GM19238 (cell line): ENCODE measurements around the gene SERPINB7.

ENCODE experiments used
- DNase-seq: peaks from one replicate; pipeline ENCODE4 v3.0.0; 2011; ENCODE audit warnings: low spot score; ENCODE audit not compliant: insufficient read length

The SERPINB7 gene

DNA sequence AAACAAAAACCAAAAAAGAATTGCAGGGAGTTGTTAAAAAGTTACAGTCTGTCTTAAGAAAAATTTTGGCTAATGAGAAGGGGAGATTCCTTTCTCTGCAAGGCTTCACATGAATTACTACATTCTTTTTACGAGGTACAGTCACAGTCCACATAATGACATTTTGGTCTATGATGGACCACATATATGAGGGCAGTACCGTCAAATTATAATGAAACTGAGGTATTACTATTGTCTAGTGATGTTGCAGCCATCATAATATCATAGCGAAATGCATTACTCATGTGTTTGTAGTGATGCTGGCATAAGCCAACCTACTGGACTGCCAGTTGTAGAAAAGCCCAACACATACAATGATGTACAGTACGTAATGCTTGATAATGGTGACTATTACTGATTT is 12.5 kb downstream of the SERPINB7 start:
- no peak for DNase-seq

DNA sequence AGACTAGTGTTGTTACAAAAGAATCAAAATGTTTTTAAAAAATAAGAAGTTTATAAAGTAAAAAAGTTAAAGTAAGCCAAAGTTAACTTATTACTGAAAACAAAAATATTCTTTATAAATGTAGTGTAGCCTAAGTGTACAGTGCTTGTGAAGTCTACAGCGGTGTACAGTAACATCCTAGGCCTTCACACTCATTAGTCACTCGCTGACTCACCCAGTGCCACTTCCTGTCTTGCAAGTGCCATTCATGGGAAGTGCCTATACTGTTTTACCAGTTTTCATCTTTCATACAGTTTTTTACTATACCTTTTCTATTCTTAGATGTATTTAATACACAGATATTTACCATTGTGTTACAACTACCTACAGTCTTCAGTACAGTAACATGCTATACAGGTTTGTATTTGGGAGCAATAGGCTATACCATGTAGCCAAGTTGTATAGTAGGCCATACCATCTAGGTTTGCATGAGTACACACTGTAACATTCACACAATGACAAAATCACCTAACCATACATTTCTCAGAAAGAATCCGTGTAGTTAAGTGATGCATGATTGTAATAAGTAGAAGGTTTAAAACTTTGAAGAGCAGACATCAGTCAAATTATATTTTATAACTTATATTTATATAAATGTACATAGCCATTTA is 13.4 kb downstream of the SERPINB7 start:
- DNase-seq: no peak

DNA sequence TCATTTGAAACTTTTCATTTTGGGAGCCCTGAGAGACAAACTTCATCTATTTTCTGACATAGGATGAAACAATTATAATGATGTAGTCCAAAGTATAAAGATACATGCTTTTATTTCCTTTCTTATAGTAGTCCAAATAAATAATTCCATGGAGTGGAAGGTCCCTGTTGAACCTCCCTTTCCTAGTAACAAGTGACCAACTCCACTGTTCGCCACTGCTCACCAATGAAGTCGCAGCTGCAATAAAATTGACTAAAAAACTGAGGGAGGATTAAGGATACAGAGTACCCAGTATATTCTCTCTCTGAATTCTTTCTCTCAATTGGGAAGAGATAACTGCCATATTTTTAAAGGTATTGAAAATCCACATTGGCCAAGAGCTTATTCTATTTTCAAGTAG is 14.1 kb downstream of the SERPINB7 start:
- no peak for DNase-seq

GRCh38 chr18:63795606-63796005 is 20.4 kb downstream of the SERPINB7 start:
- DNase-seq: no peak

GRCh38 chr18:63799189-63799588 is 24.0 kb downstream of the SERPINB7 start:
- DNase-seq: no peak

DNA sequence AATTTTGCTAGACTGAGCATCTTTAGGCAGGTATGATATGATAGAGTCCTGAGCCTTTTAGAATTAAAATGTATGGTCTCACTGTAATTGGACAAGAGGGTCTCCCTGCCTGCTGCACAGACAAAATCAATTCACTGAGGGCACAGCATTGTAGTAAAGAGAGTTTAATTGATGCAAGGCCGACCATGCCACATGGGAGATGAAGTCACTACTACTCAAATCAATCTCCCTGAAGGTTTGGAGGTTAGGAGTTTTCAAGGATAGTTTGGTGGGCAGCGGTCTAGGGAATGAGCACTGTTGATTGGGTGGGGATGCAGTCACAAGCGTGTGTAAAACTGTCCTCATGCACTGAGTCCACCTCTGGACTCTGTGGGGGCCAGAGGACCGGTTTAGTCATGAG is 26.1 kb downstream of the SERPINB7 start:
- no peak for DNase-seq

GRCh38 chr18:63808125-63808524 is 32.9 kb downstream of the SERPINB7 start:
- DNase-seq: no peak

DNA sequence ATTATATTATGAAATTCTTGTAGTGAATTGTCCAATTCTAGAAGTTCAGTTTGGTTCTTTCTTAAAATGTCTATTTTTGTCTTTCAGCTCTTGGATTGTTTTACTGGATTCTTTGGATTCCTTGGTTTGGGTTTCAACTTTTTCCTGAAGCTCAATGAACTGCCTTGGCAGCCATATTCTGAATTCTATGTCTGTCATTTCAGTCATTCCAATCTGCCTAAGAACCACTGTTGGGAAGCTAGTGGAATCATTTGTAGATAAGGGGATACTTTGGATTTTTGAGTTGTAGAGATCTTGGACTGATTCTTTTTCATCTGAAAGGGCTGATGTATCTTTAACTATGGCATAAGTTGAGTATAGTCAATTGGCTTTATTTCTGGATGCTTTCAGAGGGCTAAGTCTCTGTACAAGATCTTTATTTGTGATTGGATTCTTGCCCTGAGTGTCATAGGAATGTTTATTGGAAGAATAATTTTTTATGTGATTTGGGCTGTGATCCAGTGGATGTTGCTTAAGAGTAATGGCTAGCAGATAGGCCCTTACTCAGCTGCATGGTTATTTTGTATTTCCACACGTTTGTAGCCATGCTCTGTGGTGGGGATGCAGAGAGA is 42.3 kb downstream of the SERPINB7 start:
- DNase-seq: no peak

GRCh38 chr18:63818212-63818611 is 43.0 kb downstream of the SERPINB7 start:
- DNase-seq: no peak

GRCh38 chr18:63819786-63820185 is 44.6 kb downstream of the SERPINB7 start:
- DNase-seq: no peak

DNA sequence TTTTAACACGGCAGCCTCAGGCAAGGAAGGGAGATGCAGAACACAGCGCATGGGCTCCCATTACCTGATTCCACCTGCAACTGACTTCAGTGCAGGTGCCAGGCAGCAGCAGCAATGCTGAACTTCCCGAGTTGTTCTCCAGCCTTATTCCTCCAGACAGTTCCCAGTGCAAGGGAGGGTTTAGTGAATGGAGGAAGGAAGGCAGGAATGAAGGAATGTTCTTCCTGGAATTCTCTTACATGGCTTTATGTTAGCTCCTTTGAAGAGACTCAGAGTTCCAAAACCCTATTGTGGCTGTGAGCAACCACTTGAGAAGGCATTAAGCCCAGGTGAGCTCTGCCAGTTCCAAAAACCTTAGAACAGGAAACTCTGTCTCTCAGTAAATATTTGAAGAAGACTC is 45.5 kb downstream of the SERPINB7 start:
- DNase-seq: no peak

GRCh38 chr18:63823516-63824219 is 48.5 kb downstream of the SERPINB7 start:
- DNase-seq: no peak

- DNase-seq: no peak
These were observed 49.0 kb downstream of the SERPINB7 start for GRCh38 chr18:63824220-63824525.

GRCh38 chr18:63828120-63828519 is 52.9 kb downstream of the SERPINB7 start:
- no peak for DNase-seq

DNA sequence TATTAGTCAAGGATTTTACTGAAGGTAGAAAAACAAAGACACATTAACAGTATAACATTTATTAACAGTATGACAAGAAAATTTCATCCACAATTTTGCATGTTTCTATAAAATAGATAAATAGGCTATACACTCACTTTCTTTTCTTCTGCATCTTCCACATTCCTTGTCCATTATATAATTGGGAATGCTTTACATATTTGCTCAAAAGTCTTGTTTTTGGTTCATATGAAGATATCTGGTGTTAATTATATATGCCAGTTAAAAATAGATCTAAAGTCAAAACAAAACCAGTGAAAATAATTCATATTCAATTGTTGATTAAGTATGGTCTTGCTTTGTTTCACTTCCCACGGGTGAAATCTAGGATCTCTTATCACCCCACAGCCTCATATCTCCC is 53.4 kb downstream of the SERPINB7 start:
- no peak for DNase-seq

GRCh38 chr18:63829886-63830285 is 54.7 kb downstream of the SERPINB7 start:
- DNase-seq: no peak

- no peak for DNase-seq
These were observed 56.0 kb downstream of the SERPINB7 start for GRCh38 chr18:63831080-63831788.

GRCh38 chr18:63832470-63832869 is 57.3 kb downstream of the SERPINB7 start:
- no peak for DNase-seq

DNA sequence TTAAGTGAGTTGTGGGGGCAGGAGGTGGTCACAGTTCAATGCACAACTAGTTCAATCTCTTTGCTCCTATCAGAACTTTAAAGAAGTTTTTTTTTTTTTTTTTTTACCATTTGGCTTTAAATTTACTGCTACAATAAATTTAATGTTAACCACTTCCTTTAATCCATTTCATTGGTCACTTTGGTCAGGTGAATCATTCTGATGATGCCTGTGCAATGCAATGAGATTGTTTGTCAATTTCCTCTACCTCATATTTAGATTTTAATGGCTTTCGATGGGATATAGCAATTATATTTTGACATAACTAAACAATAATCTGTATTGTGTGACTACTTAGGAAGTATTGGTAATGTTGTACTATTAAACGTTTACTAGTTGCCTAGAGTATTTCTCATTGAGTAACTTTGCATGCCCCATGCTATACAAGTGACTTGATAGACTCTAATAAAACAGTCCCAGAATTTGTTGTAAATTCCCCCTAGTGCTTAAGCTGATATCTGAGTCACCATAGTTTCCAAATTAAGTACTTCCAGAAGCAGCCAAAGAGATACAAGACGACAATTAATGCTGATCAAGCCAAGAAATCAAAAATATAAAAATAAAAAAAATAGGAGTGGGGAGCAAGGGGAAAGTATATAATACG is 59.4 kb downstream of the SERPINB7 start:
- no peak for DNase-seq

GRCh38 chr18:63836456-63836855 is 61.2 kb downstream of the SERPINB7 start:
- no peak for DNase-seq

GRCh38 chr18:63837590-63837989 is 62.4 kb downstream of the SERPINB7 start:
- DNase-seq: no peak

GRCh38 chr18:63843008-63843407 is 67.8 kb downstream of the SERPINB7 start:
- DNase-seq: no peak
